ENCODE measurements around the gene PALS2. TPM values are rescaled to one million over a fixed set of nuclear protein-coding genes. Genes with fewer than 3 reads are reported as not detected.

PALS2 gene
- 13.6 and 15.7 TPM in 2 replicates for total RNA-seq

DNA sequence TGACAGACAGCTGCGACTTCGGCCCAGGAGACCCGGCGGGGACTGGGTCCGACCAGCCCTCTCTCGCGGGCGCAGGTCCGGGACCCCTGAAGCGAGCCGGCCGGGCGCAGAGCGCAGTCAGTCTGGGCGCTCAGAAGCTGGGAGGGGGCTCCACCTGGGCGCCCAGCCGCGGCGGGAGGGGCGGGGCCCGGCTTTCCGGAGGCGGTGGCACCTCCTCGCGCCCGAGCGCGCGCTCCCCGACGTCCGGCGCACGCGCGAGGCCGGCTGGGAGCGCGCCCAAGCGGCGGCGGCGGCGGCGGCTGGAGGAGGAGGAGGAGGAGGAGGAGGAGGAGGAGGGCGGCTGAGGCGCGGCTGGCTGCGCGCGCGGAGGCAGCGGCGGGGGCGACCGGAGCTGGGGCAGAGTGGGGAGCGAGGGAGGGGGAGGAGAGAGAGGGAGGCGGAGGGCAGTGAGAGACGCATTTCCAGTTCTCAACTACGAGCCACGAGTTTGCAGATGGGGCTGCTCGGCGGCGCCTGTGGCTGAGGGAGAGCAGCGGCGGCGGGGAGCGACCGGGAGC is at the start of gene PALS2:
TSS of gene PALS2 (plus strand) at position 456 of the 557 bp plus-strand sequence. CDS start 50,216 bp downstream, outside the sequence.

Small RNAs within 50 kb of the gene (small RNA-seq; reads per million reads assigned to genes)
- not detected for gene RNU6-1103P (ENCODE audit: low replicate concordance)
- not detected for gene SUMO2P14 (ENCODE audit: low replicate concordance)

Other genes starting within 250 kb of the PALS2 start
- 31.5 and 33.0 TPM in 2 replicates for gene GSDME, start 184.0 kb downstream of the PALS2 start, total RNA-seq